GM23338 (cell line): ENCODE data around the gene AHI1. TPM values are rescaled to one million over a fixed set of nuclear protein-coding genes. Genes with fewer than 3 reads are reported as not detected.

Experiments
- ATAC-seq: fragments of 200-7000 bp; cut with Tn5 transposase; 3 replicates; pipeline ENCODE4 v1.9.1; 2020
- DNase-seq: peaks from one replicate; pipeline ENCODE4 v3.0.0-alpha.2; 2015; ENCODE audit warnings: low spot score
- H2AFZ ChIP-seq: fragments of 200-600 bp; sonication (generic); 2 replicates; pipeline ENCODE4 v1.8.0; 2016; ENCODE audit warnings: antibody characterized with exemption, mild to moderate bottlenecking, moderate library complexity
- H3F3A ChIP-seq: fragments of 200-600 bp; sonication (generic); replicated peaks from 2 replicates; pipeline ENCODE4 v1.8.0; 2017; ENCODE audit warnings: antibody characterized with exemption, mixed run types, low read depth
- H3K27ac ChIP-seq: fragments of 200-600 bp; sonication (generic); 2 replicates; pipeline ENCODE4 v1.6.1; 2016; ENCODE audit warnings: low read depth
- H3K27me3 ChIP-seq: fragments of 200-600 bp; sonication (generic); 2 replicates; pipeline ENCODE4 v1.8.0; 2016; ENCODE audit warnings: mild to moderate bottlenecking, mixed run types, moderate library complexity; ENCODE audit not compliant: insufficient read depth
- H3K36me3 ChIP-seq: fragments of 200-600 bp; sonication (generic); 2 replicates; pipeline ENCODE4 v1.8.0; 2016; ENCODE audit warnings: mild to moderate bottlenecking; ENCODE audit not compliant: insufficient read depth
- H3K4me1 ChIP-seq: fragments of 200-600 bp; sonication (generic); 2 replicates; pipeline ENCODE4 v1.8.0; 2016; ENCODE audit warnings: mild to moderate bottlenecking, moderate library complexity; ENCODE audit not compliant: insufficient read depth
- H3K4me2 ChIP-seq: fragments of 200-600 bp; sonication (generic); 2 replicates; pipeline ENCODE4 v1.7.1; 2017; ENCODE audit warnings: mixed run types
- H3K4me3 ChIP-seq: fragments of 200-600 bp; sonication (generic); 2 replicates; pipeline ENCODE4 v1.6.1; 2016; ENCODE audit warnings: mixed run types
- H3K79me2 ChIP-seq: fragments of 200-600 bp; sonication (generic); replicated peaks from 2 replicates; pipeline ENCODE4 v1.8.0; 2017; ENCODE audit warnings: mild to moderate bottlenecking; ENCODE audit not compliant: insufficient read depth
- H3K9me2 ChIP-seq: fragments of 200-600 bp; sonication (generic); 2 replicates; pipeline ENCODE4 v1.8.0; 2017; ENCODE audit not compliant: insufficient read depth
- H4K20me1 ChIP-seq: fragments of 200-600 bp; sonication (generic); replicated peaks from 2 replicates; pipeline ENCODE4 v1.8.0; 2017; ENCODE audit warnings: mild to moderate bottlenecking; ENCODE audit not compliant: insufficient read depth
- H3K27ac Mint-ChIP-seq: 2 replicates; pipeline ENCODE4 v1.8.0; 2020; ENCODE audit warnings: inconsistent platforms, mild to moderate bottlenecking, moderate library complexity, mixed read lengths
- H3K27me3 Mint-ChIP-seq: 3 replicates; pipeline ENCODE4 v1.8.0; 2022; ENCODE audit warnings: low read depth, mild to moderate bottlenecking, moderate library complexity, mixed read lengths, inconsistent platforms; ENCODE audit not compliant: insufficient read depth, poor library complexity
- H3K36me3 Mint-ChIP-seq: 3 replicates; pipeline ENCODE4 v1.8.0; 2021; ENCODE audit warnings: low read depth, mild to moderate bottlenecking, inconsistent platforms, moderate library complexity, mixed read lengths
- H3K4me1 Mint-ChIP-seq: 3 replicates; pipeline ENCODE4 v1.8.0; 2020; ENCODE audit warnings: mild to moderate bottlenecking, inconsistent platforms, mixed read lengths
- H3K4me3 Mint-ChIP-seq: 3 replicates; pipeline ENCODE4 v1.8.0; 2021; ENCODE audit warnings: moderate library complexity, mild to moderate bottlenecking, inconsistent platforms, mixed read lengths
- H3K9me3 Mint-ChIP-seq: 3 replicates; pipeline ENCODE4 v1.8.0; 2020; ENCODE audit warnings: moderate library complexity, mild to moderate bottlenecking, inconsistent platforms, mixed read lengths
- CREB1 ChIP-seq: fragments of 250-450 bp; sonication (Bioruptor Pico); IDR thresholded peaks from 2 replicates; pipeline ENCODE4 v1.5.0; 2020; ENCODE audit warnings: low read depth, mild to moderate bottlenecking, moderate library complexity
- CTCF ChIP-seq, 2 experiments: fragments of 200-600 bp in 1 of 2; sonication (generic) in 1 of 2; conservative IDR thresholded peaks; 2 replicates each; pipeline versions ENCODE4 v1.5.1 to v1.6.1; 2016 to 2017; ENCODE audit warnings: antibody characterized with exemption in 2 of 2, low read depth in 2 of 2, mild to moderate bottlenecking in 2 of 2, moderate library complexity in 1 of 2
- ETS1 ChIP-seq: IDR thresholded peaks from 2 replicates; pipeline ENCODE4 v1.6.1; 2016; ENCODE audit warnings: antibody characterized with exemption
- EZH2 ChIP-seq: fragments of 200-600 bp; sonication (generic); IDR thresholded peaks from one replicate; pipeline ENCODE4 v1.8.0; 2017; ENCODE audit warnings: antibody characterized with exemption, mild to moderate bottlenecking, low read depth; ENCODE audit not compliant: unreplicated experiment
- EZH2phosphoT487 ChIP-seq: fragments of 200-600 bp; sonication (generic); IDR thresholded peaks from one replicate; pipeline ENCODE4 v1.8.1; 2018; ENCODE audit warnings: antibody characterized with exemption; ENCODE audit not compliant: unreplicated experiment
- JUNB ChIP-seq: IDR thresholded peaks from one replicate; pipeline ENCODE4 v1.6.1; 2016; ENCODE audit warnings: antibody characterized with exemption; ENCODE audit not compliant: unreplicated experiment
- NANOG ChIP-seq: IDR thresholded peaks from 2 replicates; pipeline ENCODE4 v1.6.1; 2016; ENCODE audit warnings: antibody characterized with exemption, borderline replicate concordance
- REST ChIP-seq: IDR thresholded peaks from one replicate; pipeline ENCODE4 v1.6.1; 2018; ENCODE audit warnings: antibody characterized with exemption; ENCODE audit not compliant: unreplicated experiment
- STAT1 ChIP-seq: IDR thresholded peaks from one replicate; pipeline ENCODE4 v1.6.1; 2016; ENCODE audit warnings: antibody characterized with exemption; ENCODE audit not compliant: unreplicated experiment
- ZNF114 ChIP-seq: fragments of 250-450 bp; sonication (Bioruptor Pico); IDR thresholded peaks from 2 replicates; pipeline ENCODE4 v1.5.0; 2020; ENCODE audit warnings: mild to moderate bottlenecking, moderate library complexity
- ZNF331 ChIP-seq: fragments of 250-450 bp; sonication (Bioruptor Pico); IDR thresholded peaks from 2 replicates; pipeline ENCODE4 v1.5.0; 2020; ENCODE audit warnings: low read depth, mild to moderate bottlenecking, moderate library complexity
- polyA plus RNA-seq: library from polyadenylated mRNA; unstranded; fragments of >200 nt; fragmentation: Nextera tagmentation; extraction: Ambion mirVana; gene quantifications from 2 replicates; pipeline ENCODE4 v1.2.1, GENCODE V29; 2016
- total RNA-seq: library from RNA; depleted of rRNA; stranded (reverse); fragments of >200 nt; shearing (Covaris generic); gene quantifications from 2 replicates; pipeline ENCODE4 v1.2.3, GENCODE V29; 2014

The AHI1 gene
- total and polyA plus RNA-seq, 2 experiments from 2014 or later, result 19.8 to 72.9 TPM

- TF ChIP-seq CTCF (conservative IDR thresholded peaks at IDR 0.05; ENCODE audit: low read depth in 2 of 2) (no peak), EZH2 (no peak), JUNB (no peak), ETS1 (no peak), CREB1 (CRISPR knock-in tag) (no peak), STAT1 (no peak)
Measured at GRCh38 chr6:135286962-135287538, 210.5 kb downstream of the AHI1 start (continued).

GRCh38 chr6:135285165-135285564 lies 212.4 kb downstream of the AHI1 start:
- Histone ChIP-seq H3K4me3 (no peak overlapping the region), H3K36me3 (no peaks in the 10 kb centered on the region), H4K20me1 (no peaks in the 10 kb centered on the region), H3K4me2 (no peak overlapping the region), H3F3A (no peaks in the 10 kb centered on the region), H3K4me1 (no peaks in the 10 kb centered on the region; the same call in 1 of the 2 replicates), H3K27ac (no peak overlapping the region), H3K9me2 (no peaks in the 10 kb centered on the region), H2AFZ (no peak overlapping the region), H3K79me2 (no peaks in the 10 kb centered on the region), H3K27me3 (no peaks in the 10 kb centered on the region)
- no peak for ATAC-seq
- DNase-seq, result no peak
- no peaks in the 10 kb centered on the region for H3K9me3 Mint-ChIP-seq
- H3K4me1 Mint-ChIP-seq, result no peaks in the 10 kb centered on the region; the same call in 2 of the 3 replicates
- no peak overlapping the region for H3K27ac Mint-ChIP-seq
- H3K4me3 Mint-ChIP-seq, result no peak overlapping the region
- H3K27me3 Mint-ChIP-seq, result no peaks in the 10 kb centered on the region
- no peaks in the 10 kb centered on the region for H3K36me3 Mint-ChIP-seq
- TF ChIP-seq REST (no peak), NANOG (no peak), ZNF114 (CRISPR knock-in tag) (no peak), ETS1 (no peak), STAT1 (no peak), ZNF331 (CRISPR knock-in tag) (no peak), JUNB (no peak), EZH2phosphoT487 (no peak), CREB1 (CRISPR knock-in tag) (no peak), EZH2 (no peak)
